ENCODE data around the gene SPATA2.
"Not testable (repeated sequence)": the region's sequence is repeated elsewhere in the genome, so short reads cannot be mapped to it uniquely, and the experiment has no call there.

The SPATA2 gene

GRCh38 chr20:49877386-49877921 is 37.9 kb downstream of the SPATA2 start:
- H3K27me3 ChIP-seq (ENCODE audit: low read depth) = no peaks in the 10 kb centered on the region
- no peaks in the 10 kb centered on the region for H3K4me1 ChIP-seq
- H3K9me3 ChIP-seq = no peaks in the 10 kb centered on the region
- in situ Hi-C loops (cut with MboI; ENCODE audit: low sequenced_read_pairs) = no loop called here
- no peak for DNase-seq (ENCODE audit: low spot score in 2 of 2)
- no peaks in the 10 kb centered on the region; the same call in 1 of the 2 replicates for H3K36me3 ChIP-seq (replicated peaks)
- H3K4me3 ChIP-seq = no peak overlapping the region

GRCh38 chr20:49874696-49875095 is 40.6 kb downstream of the SPATA2 start:
- no peaks in the 10 kb centered on the region; the same call in 1 of the 2 replicates for H3K36me3 ChIP-seq (replicated peaks)
- H3K9me3 ChIP-seq = no peaks in the 10 kb centered on the region
- no peaks in the 10 kb centered on the region for H3K27me3 ChIP-seq (ENCODE audit: low read depth)
- no peak for DNase-seq (ENCODE audit: low spot score in 2 of 2)
- in situ Hi-C loops (cut with MboI; ENCODE audit: low sequenced_read_pairs) = no loop called here
- H3K4me3 ChIP-seq = no peak overlapping the region
- no peaks in the 10 kb centered on the region for H3K4me1 ChIP-seq

- in situ Hi-C loops (cut with MboI; ENCODE audit: low sequenced_read_pairs) = no loop called here
- no peaks in the 10 kb centered on the region for H3K4me1 ChIP-seq
- DNase-seq (ENCODE audit: low spot score in 2 of 2) = no peak
- no peak overlapping the region for H3K4me3 ChIP-seq
- no peaks in the 10 kb centered on the region; the same call in 1 of the 2 replicates for H3K36me3 ChIP-seq (replicated peaks)
- no peaks in the 10 kb centered on the region for H3K9me3 ChIP-seq
- H3K27me3 ChIP-seq (ENCODE audit: low read depth) = no peaks in the 10 kb centered on the region
Measured at GRCh38 chr20:49872056-49872455, 43.3 kb downstream of the SPATA2 start.

GRCh38 chr20:49871391-49871948 is 43.9 kb downstream of the SPATA2 start:
- no peaks in the 10 kb centered on the region for H3K4me1 ChIP-seq
- no peaks in the 10 kb centered on the region for H3K9me3 ChIP-seq
- no peaks in the 10 kb centered on the region for H3K27me3 ChIP-seq (ENCODE audit: low read depth)
- DNase-seq (ENCODE audit: low spot score in 2 of 2) = no peak
- in situ Hi-C loops (cut with MboI; ENCODE audit: low sequenced_read_pairs) = no loop called here
- H3K4me3 ChIP-seq = no peak overlapping the region
- H3K36me3 ChIP-seq (replicated peaks) = peaks cover 1% of the 10 kb centered on the region

- Histone ChIP-seq H3K4me3 (no peak overlapping the region), H3K4me1 (no peaks in the 10 kb centered on the region), H3K36me3 (replicated peaks) (peaks cover 4% of the 10 kb centered on the region; the same call in 1 of the 2 replicates), H3K9me3 (no peaks in the 10 kb centered on the region), H3K27me3 (ENCODE audit: low read depth) (no peaks in the 10 kb centered on the region)
- in situ Hi-C loops (cut with MboI; ENCODE audit: low sequenced_read_pairs) = no loop called here
- DNase-seq (ENCODE audit: low spot score in 2 of 2) = no peak
Measured at GRCh38 chr20:49870261-49870660, 45.1 kb downstream of the SPATA2 start.

- H3K4me1 ChIP-seq = no peaks in the 10 kb centered on the region
- peaks cover 4% of the 10 kb centered on the region; the same call in 1 of the 2 replicates for H3K36me3 ChIP-seq (replicated peaks)
- in situ Hi-C loops (cut with MboI; ENCODE audit: low sequenced_read_pairs) = no loop called here
- H3K27me3 ChIP-seq (ENCODE audit: low read depth) = no peaks in the 10 kb centered on the region
- no peaks in the 10 kb centered on the region for H3K9me3 ChIP-seq
- no peak for DNase-seq (ENCODE audit: low spot score in 2 of 2)
- no peak overlapping the region for H3K4me3 ChIP-seq
Measured at GRCh38 chr20:49868964-49869363, 46.4 kb downstream of the SPATA2 start.

GRCh38 chr20:49868538-49868937 is 46.8 kb downstream of the SPATA2 start:
- Histone ChIP-seq H3K9me3 (no peaks in the 10 kb centered on the region), H3K4me3 (no peak overlapping the region), H3K36me3 (replicated peaks) (peaks cover 4% of the 10 kb centered on the region; the same call in 1 of the 2 replicates), H3K4me1 (no peaks in the 10 kb centered on the region), H3K27me3 (ENCODE audit: low read depth) (no peaks in the 10 kb centered on the region)
- in situ Hi-C loops (cut with MboI; ENCODE audit: low sequenced_read_pairs) = no loop called here
- DNase-seq (ENCODE audit: low spot score in 2 of 2) = no peak

- H3K36me3 ChIP-seq (replicated peaks) = peaks cover 4% of the 10 kb centered on the region; the same call in 1 of the 2 replicates
- in situ Hi-C loops (cut with MboI; ENCODE audit: low sequenced_read_pairs) = no loop called here
- H3K27me3 ChIP-seq (ENCODE audit: low read depth) = no peaks in the 10 kb centered on the region
- H3K9me3 ChIP-seq = no peaks in the 10 kb centered on the region
- DNase-seq (ENCODE audit: low spot score in 2 of 2) = peak; percentile 13 to 63
- H3K4me1 ChIP-seq = no peaks in the 10 kb centered on the region
- H3K4me3 ChIP-seq = no peak overlapping the region
Measured at GRCh38 chr20:49867453-49868215, 47.7 kb downstream of the SPATA2 start.

GRCh38 chr20:49866051-49866450 is 49.3 kb downstream of the SPATA2 start:
- in situ Hi-C loops (cut with MboI; ENCODE audit: low sequenced_read_pairs) = no loop called here
- Histone ChIP-seq H3K4me3 (no peak overlapping the region), H3K27me3 (ENCODE audit: low read depth) (no peaks in the 10 kb centered on the region), H3K9me3 (no peaks in the 10 kb centered on the region), H3K36me3 (replicated peaks) (peaks cover 4% of the 10 kb centered on the region; the same call in 1 of the 2 replicates), H3K4me1 (no peaks in the 10 kb centered on the region)
- no peak for DNase-seq (ENCODE audit: low spot score in 2 of 2)

- no peaks in the 10 kb centered on the region for H3K4me1 ChIP-seq
- H3K27me3 ChIP-seq (ENCODE audit: low read depth) = no peaks in the 10 kb centered on the region
- in situ Hi-C loops (cut with MboI; ENCODE audit: low sequenced_read_pairs) = no loop called here
- no peak for DNase-seq (ENCODE audit: low spot score in 2 of 2)
- no peak overlapping the region for H3K4me3 ChIP-seq
- no peaks in the 10 kb centered on the region for H3K9me3 ChIP-seq
- peaks cover 7% of the 10 kb centered on the region; the same call in 1 of the 2 replicates for H3K36me3 ChIP-seq (replicated peaks)
Measured at GRCh38 chr20:49865559-49865958, 49.8 kb downstream of the SPATA2 start.

- Histone ChIP-seq H3K36me3 (replicated peaks) (peaks cover 12% of the 10 kb centered on the region), H3K27me3 (ENCODE audit: low read depth) (no peaks in the 10 kb centered on the region), H3K4me3 (no peak overlapping the region), H3K9me3 (no peaks in the 10 kb centered on the region), H3K4me1 (no peaks in the 10 kb centered on the region)
- no peak for DNase-seq (ENCODE audit: low spot score in 2 of 2)
- in situ Hi-C loops (cut with MboI; ENCODE audit: low sequenced_read_pairs) = no loop called here
Measured at GRCh38 chr20:49863666-49864065, 51.7 kb downstream of the SPATA2 start.

- DNase-seq (ENCODE audit: low spot score in 2 of 2) = no peak
- in situ Hi-C loops (cut with MboI; ENCODE audit: low sequenced_read_pairs) = no loop called here
- Histone ChIP-seq H3K27me3 (ENCODE audit: low read depth) (no peaks in the 10 kb centered on the region), H3K36me3 (replicated peaks) (peaks cover 12% of the 10 kb centered on the region), H3K4me1 (no peaks in the 10 kb centered on the region), H3K4me3 (no peak overlapping the region), H3K9me3 (no peaks in the 10 kb centered on the region)
Measured at GRCh38 chr20:49862607-49863200, 52.6 kb downstream of the SPATA2 start.

- DNase-seq (ENCODE audit: low spot score in 2 of 2); H3K4me3 ChIP-seq; H3K27me3 ChIP-seq (ENCODE audit: low read depth); H3K4me1 ChIP-seq; H3K9me3 ChIP-seq; H3K36me3 ChIP-seq (replicated peaks); in situ Hi-C loops (cut with MboI; ENCODE audit: low sequenced_read_pairs): not testable (repeated sequence)
Measured at GRCh38 chr20:49861232-49861631, 54.1 kb downstream of the SPATA2 start.

- Histone ChIP-seq H3K4me3 (no peak overlapping the region), H3K9me3 (no peaks in the 10 kb centered on the region), H3K27me3 (ENCODE audit: low read depth) (no peaks in the 10 kb centered on the region), H3K4me1 (no peaks in the 10 kb centered on the region), H3K36me3 (replicated peaks) (peaks cover 7% of the 10 kb centered on the region)
- in situ Hi-C loops (cut with MboI; ENCODE audit: low sequenced_read_pairs) = no loop called here
- DNase-seq (ENCODE audit: low spot score in 2 of 2) = no peak
Measured at GRCh38 chr20:49859807-49860206, 55.5 kb downstream of the SPATA2 start.
